ENCODE results near the gene TANC1.
A peak's percentile ranks its signal among the peaks of the same experiment; 100 is the strongest.
"Not testable (repeated sequence)": the region's sequence is repeated elsewhere in the genome, so short reads cannot be mapped to it uniquely, and the experiment has no call there.

TANC1 gene

DNA sequence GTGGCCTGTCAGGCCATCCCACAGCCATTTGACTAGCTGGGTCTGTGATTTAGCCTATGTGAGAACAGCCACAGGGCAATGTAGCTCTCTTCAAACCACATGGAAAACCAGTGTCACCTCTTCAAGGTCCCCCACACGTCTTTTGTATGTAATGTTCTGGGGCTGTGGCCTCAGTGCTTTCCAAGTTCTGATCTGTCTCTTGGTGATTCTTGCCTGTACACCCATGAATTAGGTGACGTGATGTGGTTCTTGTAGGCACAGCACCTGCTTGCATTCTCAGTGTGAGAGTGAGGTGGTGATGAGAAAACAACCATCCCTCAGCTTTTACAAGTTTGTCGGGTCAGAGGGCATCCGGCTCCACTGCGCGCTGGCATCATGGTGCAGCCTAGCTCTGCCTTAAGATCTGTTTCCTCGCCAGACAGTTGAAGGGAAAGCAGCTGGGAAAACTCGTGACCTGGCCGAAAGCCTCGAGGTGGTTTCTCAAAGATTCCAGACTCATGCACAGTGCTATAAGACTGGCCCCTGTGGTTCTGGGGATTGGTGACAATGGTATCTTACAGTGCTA, 125.8 kb downstream of the TANC1 start:
- no peak for DNase-seq

GRCh38 chr2:159095813-159096212, 127.4 kb downstream of the TANC1 start:
- no peak for DNase-seq

GRCh38 chr2:159096302-159096855, 127.9 kb downstream of the TANC1 start:
- not testable (repeated sequence) for DNase-seq

DNA sequence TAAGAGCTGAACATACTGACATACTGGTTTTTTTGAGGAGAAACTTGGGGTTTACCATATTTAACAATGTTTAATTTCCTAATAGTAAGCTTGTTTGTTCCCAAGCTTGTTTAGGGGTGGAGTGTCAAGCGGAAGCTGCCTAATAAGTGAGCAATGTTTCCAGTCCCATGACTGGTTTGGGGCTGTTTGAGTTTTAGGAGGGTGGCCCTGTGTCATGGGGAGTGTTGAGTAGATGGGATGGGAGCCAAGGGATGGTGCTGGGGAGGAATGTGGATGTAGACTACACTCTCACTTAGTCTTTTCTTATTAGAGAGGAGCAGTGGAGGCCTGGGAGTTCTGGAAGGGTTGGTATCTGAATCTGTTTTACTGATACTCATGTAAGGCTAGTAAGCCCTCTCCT, 128.5 kb downstream of the TANC1 start:
- no peak for DNase-seq

- no peak for DNase-seq
Observed at GRCh38 chr2:159098361-159098760, 129.9 kb downstream of the TANC1 start.

- DNase-seq, result no peak
Observed at GRCh38 chr2:159098921-159099411, 130.5 kb downstream of the TANC1 start.

DNA sequence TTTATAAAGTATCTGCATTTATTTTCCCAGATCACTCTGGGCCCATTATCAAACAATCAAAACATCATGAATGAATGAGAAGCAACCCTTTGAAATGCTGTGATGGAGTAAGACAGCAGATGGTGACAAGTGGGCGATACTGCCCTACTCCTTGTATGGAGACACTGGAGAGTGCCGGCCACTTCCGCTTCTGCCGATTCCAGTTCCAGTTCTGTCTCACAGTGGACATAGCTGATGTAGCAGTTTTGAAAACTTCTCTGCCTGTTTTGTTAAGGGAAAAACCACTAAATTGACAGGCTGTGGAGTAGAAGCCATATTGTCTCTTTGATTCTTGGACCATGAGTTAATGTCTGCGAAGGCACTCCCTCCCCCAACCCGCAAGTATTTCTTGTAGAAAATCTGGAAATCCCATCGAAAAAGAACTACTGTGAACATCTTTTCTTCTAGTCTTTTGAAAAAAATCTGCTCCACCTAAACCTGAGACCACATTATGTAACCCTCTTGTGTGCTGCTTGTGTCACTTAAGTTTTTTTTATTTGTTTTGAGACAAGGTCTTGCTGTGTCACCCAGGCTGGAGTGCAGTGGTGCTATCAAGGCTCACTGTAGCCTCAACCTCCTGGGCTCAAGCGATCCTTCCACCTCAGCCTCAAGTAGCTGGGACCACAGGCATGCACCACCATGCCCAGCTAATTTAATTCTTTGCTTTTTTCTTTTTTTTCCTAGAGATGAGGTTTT, 133.5 kb downstream of the TANC1 start:
- peak; percentile 31 for DNase-seq

DNA sequence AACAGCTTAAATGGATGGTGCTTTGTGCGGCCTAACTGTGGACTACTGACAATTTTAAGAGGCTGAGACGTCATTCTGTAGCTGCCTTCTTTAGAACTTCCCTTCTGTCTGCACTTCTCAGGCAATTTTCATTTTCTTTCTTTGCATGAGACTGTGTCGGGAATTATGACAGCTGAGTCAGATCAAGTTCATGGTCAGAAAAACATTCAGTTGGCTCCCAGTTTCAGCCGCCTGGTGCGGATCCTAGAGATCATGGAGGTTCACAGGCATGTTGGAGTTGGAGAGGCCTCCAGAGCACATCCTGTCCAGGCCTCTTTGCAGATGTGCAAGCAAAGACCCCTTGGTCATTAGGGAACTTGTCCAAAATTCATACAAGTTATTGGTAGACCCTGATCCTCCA, 135.0 kb downstream of the TANC1 start:
- DNase-seq, result no peak

GRCh38 chr2:159106109-159106508, 137.7 kb downstream of the TANC1 start:
- DNase-seq, result no peak

GRCh38 chr2:159108181-159108893, 139.9 kb downstream of the TANC1 start:
- DNase-seq, result no peak

- no peak for DNase-seq
Observed at GRCh38 chr2:159109517-159109916, 141.1 kb downstream of the TANC1 start.

DNA sequence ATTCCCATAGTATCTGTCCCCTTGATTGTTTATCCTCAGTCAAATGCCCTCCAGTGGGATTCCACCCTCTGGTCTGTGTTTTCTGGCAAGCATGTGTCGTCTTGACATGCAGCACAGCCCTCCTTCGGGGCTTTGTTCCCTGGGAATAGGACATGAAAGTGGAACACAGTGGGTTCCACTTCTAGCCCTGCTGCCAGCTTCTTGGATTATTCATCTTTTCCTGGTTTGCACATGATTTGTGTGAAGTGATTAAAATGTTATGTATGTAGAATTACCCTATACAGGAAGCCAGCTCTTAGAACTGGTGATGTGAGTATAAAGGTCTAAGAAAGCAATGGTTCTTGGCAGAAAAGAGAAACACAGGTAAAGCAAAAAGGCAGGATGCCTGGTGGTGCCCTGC, 142.3 kb downstream of the TANC1 start:
- no peak for DNase-seq

- peak; percentile 97 for DNase-seq
Observed at GRCh38 chr2:159111346-159111927, 143.0 kb downstream of the TANC1 start.

DNA sequence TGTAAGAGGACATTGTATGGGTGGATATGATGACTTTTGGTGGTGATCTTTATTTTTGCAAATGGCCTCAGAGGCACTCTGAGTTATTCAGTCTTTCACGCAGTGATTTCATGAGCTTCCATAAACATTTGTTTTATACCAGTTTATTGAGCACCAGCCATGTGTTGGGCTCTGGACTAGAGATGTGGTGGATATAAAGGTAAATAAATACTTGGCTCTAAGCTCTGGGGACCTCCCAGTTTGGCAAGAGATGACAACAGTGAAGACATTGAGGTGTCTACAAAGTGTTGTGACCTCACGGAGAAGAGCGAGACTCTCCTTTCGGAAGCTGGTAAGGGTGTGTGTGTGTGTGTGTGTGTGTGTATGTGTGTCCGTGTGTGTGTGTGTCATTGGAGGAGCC, 146.4 kb downstream of the TANC1 start:
- no peak for DNase-seq

DNA sequence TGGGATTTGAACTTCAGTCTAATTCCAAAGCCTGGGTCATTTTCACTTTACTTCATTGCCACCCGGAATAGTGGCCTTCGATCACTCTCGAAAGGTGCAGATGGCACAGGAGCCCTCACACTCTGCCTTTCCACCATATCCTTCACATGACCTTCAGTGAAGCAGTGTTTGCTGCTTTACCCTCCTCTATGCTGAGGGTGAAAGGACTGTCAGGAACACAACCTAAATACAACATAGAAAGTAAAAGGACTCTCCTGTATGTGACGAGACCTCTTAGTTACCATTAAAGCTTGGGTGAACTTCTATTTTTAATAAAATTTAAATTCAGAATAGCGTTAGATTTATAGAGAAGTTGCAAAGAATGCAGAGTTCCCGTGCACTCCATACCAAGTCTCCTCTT, 148.5 kb downstream of the TANC1 start:
- no peak for DNase-seq

DNA sequence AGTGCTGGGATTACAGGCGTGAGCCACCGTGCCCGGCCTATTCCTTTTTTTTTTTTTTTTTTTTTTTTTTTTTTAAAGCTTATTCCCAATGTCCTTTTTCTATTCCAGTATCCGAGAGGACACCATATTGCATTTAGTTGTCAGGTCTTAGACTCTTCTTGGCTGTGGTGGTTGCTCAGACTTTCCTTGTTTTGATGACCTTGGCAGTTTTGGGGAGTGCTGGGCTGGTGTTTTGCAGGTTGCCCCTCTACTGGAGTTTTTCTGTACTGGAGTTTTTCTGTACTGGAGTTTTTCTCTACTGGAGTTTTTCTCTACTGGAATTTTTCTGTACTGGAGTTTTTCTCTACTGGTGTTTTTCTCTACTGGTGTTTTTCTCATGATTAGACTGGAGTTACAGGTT, 149.2 kb downstream of the TANC1 start:
- no peak for DNase-seq

GRCh38 chr2:159118115-159118858, 149.8 kb downstream of the TANC1 start:
- peak; percentile 74 for DNase-seq

- DNase-seq, result peak; percentile 34
Observed at GRCh38 chr2:159118859-159119500, 150.5 kb downstream of the TANC1 start.

DNA sequence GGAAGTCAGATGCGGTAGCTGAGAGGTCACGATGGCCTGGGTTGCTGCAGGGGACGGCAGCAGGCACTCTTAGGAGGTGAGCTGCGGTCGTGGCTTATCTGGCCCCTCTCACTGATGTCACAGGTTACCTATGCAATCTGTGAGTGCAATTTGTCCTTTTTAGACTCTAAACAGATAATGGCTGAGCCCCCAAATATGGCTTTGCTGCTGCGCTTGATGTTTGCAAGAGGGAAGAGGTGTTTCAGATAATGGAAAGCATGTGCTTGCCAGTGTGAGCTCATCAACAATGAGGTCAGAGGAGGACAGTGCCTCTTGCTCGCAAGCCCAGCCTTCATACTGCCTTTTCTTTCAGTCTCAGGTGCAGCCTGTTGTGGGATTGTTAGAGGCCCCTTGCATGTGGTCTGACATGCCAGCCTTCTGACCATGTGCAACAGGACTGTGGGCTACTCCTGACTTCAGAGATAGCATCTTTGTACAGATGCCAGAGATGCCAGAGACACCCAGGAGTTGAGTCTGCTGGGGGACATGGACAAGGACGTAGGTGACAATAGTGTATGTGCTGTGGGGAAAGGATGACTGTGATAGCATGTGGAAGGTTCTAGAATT, 151.3 kb downstream of the TANC1 start:
- no peak for DNase-seq

DNA sequence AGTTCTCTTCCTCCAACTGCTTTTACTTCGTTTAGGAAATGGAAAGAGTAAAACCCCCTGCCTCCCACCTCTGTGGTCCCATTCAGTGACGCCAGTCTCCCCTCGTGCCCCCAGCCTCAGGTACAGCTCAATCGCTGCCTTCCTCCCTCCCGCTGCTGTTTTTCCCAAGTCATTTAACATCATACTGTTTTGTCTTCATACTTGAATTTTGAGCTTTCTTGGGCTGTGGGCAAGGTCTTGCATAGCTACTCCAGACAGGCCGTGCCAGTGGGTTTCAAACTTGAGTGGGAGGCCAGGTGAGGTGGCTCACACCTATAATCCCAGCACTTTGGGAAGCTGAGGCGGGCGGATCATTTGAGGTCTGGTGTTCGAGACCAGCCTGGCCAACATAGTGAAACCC, 155.3 kb downstream of the TANC1 start:
- DNase-seq, result no peak

DNA sequence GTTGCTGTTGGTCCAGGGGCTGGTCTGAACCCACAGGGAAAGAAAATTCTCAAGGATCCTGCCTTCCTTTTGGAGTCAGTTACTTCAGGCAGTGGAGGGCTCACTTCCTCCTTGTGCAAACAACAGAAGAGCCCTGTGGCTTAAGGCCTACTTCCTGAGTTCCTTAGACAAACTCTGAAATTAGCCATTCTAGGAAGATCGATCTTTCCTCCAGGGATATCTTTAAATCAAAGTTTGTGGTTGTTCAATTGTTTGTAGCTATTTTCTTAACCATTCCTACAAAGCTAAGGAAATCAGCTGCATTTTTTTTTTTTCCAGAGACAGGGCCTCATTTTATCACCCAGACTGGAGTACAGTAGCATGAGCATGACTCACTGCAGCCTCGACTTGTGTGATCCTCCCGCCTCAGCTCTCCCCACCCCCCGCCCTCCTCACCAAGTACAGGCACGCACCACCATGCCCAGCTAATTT, 156.0 kb downstream of the TANC1 start:
- peak; percentile 53 for DNase-seq

All from NCI-H2171 treated with DMSO at 0.1 percent for 48 hours (cell line).